Activated T-cell treated with anti-CD3 and anti-CD28 coated beads, Interleukin-2, amount 50 U/mL, for 24 hours (primary cell): ENCODE measurements around the gene UACA.

ENCODE experiments used
- DNase-seq: peaks from one replicate; pipeline ENCODE4 v3.0.0-alpha.2; 2020
- H3K27ac Mint-ChIP-seq: 2 replicates; pipeline ENCODE4 v1.8.0; 2020; ENCODE audit warnings: mild to moderate bottlenecking, mixed read lengths
- H3K27me3 Mint-ChIP-seq: 2 replicates; pipeline ENCODE4 v1.8.0; 2020; ENCODE audit warnings: mixed read lengths
- H3K36me3 Mint-ChIP-seq: 2 replicates; pipeline ENCODE4 v1.8.0; 2020; ENCODE audit warnings: low read depth, mixed read lengths
- H3K4me1 Mint-ChIP-seq: 2 replicates; pipeline ENCODE4 v1.8.0; 2020; ENCODE audit warnings: low read depth, mixed read lengths
- H3K4me3 Mint-ChIP-seq: 2 replicates; pipeline ENCODE4 v1.8.0; 2020; ENCODE audit warnings: mild to moderate bottlenecking, moderate library complexity, mixed read lengths
- H3K9me3 Mint-ChIP-seq: 2 replicates; pipeline ENCODE4 v1.8.0; 2020; ENCODE audit warnings: mixed read lengths

The UACA gene

GRCh38 chr15:70767667-70768066 is 4.3 kb upstream of the UACA start:
- Mint-ChIP-seq H3K9me3 (no peaks in the 10 kb centered on the region), H3K4me3 (no peak overlapping the region), H3K36me3 (no peaks in the 10 kb centered on the region), H3K4me1 (peaks cover 19% of the 10 kb centered on the region), H3K27me3 (peaks cover 22% of the 10 kb centered on the region), H3K27ac (no peak overlapping the region)
- DNase-seq: no peak

- Mint-ChIP-seq H3K9me3 (no peaks in the 10 kb centered on the region), H3K27ac (no peak overlapping the region), H3K36me3 (no peaks in the 10 kb centered on the region), H3K4me3 (no peak overlapping the region), H3K27me3 (peaks cover 33% of the 10 kb centered on the region), H3K4me1 (peaks cover 25% of the 10 kb centered on the region)
- DNase-seq: no peak
Observed at GRCh38 chr15:70766597-70766996, 3.2 kb upstream of the UACA start.

GRCh38 chr15:70765504-70766281 is 2.3 kb upstream of the UACA start:
- no peak for DNase-seq
- peaks cover 39% of the 10 kb centered on the region for H3K27me3 Mint-ChIP-seq
- H3K4me3 Mint-ChIP-seq: no peak overlapping the region
- no peaks in the 10 kb centered on the region for H3K9me3 Mint-ChIP-seq
- no peaks in the 10 kb centered on the region for H3K36me3 Mint-ChIP-seq
- no peak overlapping the region for H3K27ac Mint-ChIP-seq
- H3K4me1 Mint-ChIP-seq: peaks cover 23% of the 10 kb centered on the region

GRCh38 chr15:70763950-70764730 is 782 bp upstream of the UACA start:
- H3K4me3 Mint-ChIP-seq: peak overlapping the region; percentile 76
- H3K9me3 Mint-ChIP-seq: no peaks in the 10 kb centered on the region
- DNase-seq: no peak
- H3K27ac Mint-ChIP-seq: no peak overlapping the region
- H3K27me3 Mint-ChIP-seq: peaks cover 42% of the 10 kb centered on the region
- peaks cover 22% of the 10 kb centered on the region for H3K4me1 Mint-ChIP-seq
- H3K36me3 Mint-ChIP-seq: no peaks in the 10 kb centered on the region

GRCh38 chr15:70762469-70763119 is 764 bp downstream of the UACA start:
- Mint-ChIP-seq H3K4me3 (peak overlapping the region; percentile 76), H3K27ac (peak overlapping the region; percentile 29), H3K36me3 (no peaks in the 10 kb centered on the region), H3K4me1 (peaks cover 14% of the 10 kb centered on the region), H3K27me3 (peaks cover 56% of the 10 kb centered on the region), H3K9me3 (no peaks in the 10 kb centered on the region)
- DNase-seq: peak; percentile 48

GRCh38 chr15:70761931-70762468 is 1.4 kb downstream of the UACA start:
- no peak overlapping the region for H3K27ac Mint-ChIP-seq
- DNase-seq: no peak
- H3K27me3 Mint-ChIP-seq: peaks cover 62% of the 10 kb centered on the region
- H3K4me1 Mint-ChIP-seq: peaks cover 13% of the 10 kb centered on the region
- no peaks in the 10 kb centered on the region for H3K9me3 Mint-ChIP-seq
- no peaks in the 10 kb centered on the region for H3K36me3 Mint-ChIP-seq
- peak overlapping the region; percentile 76 for H3K4me3 Mint-ChIP-seq

GRCh38 chr15:70761046-70761445 is 2.3 kb downstream of the UACA start:
- H3K36me3 Mint-ChIP-seq: no peaks in the 10 kb centered on the region
- peaks cover 61% of the 10 kb centered on the region for H3K27me3 Mint-ChIP-seq
- DNase-seq: no peak
- H3K4me1 Mint-ChIP-seq: peaks cover 13% of the 10 kb centered on the region
- no peaks in the 10 kb centered on the region for H3K9me3 Mint-ChIP-seq
- no peak overlapping the region for H3K27ac Mint-ChIP-seq
- H3K4me3 Mint-ChIP-seq: no peak overlapping the region

- Mint-ChIP-seq H3K9me3 (no peaks in the 10 kb centered on the region), H3K27ac (no peak overlapping the region), H3K27me3 (peaks cover 51% of the 10 kb centered on the region), H3K4me3 (no peak overlapping the region), H3K36me3 (no peaks in the 10 kb centered on the region), H3K4me1 (peaks cover 11% of the 10 kb centered on the region)
- no peak for DNase-seq
Observed at GRCh38 chr15:70758790-70759462, 4.4 kb downstream of the UACA start.

- Mint-ChIP-seq H3K9me3 (no peaks in the 10 kb centered on the region), H3K4me1 (peaks cover 8% of the 10 kb centered on the region), H3K27ac (no peak overlapping the region), H3K27me3 (peaks cover 47% of the 10 kb centered on the region), H3K4me3 (no peak overlapping the region), H3K36me3 (no peaks in the 10 kb centered on the region)
- DNase-seq: no peak
Observed at GRCh38 chr15:70757627-70758026, 5.7 kb downstream of the UACA start.

- no peak overlapping the region for H3K4me3 Mint-ChIP-seq
- peaks cover 29% of the 10 kb centered on the region for H3K27me3 Mint-ChIP-seq
- DNase-seq: no peak
- H3K9me3 Mint-ChIP-seq: no peaks in the 10 kb centered on the region
- H3K36me3 Mint-ChIP-seq: no peaks in the 10 kb centered on the region
- peaks cover 16% of the 10 kb centered on the region for H3K4me1 Mint-ChIP-seq
- H3K27ac Mint-ChIP-seq: no peak overlapping the region
Observed at GRCh38 chr15:70754862-70755261, 8.5 kb downstream of the UACA start.

GRCh38 chr15:70753101-70753829 is 10.1 kb downstream of the UACA start:
- Mint-ChIP-seq H3K4me1 (peaks cover 16% of the 10 kb centered on the region), H3K36me3 (no peaks in the 10 kb centered on the region), H3K9me3 (no peaks in the 10 kb centered on the region), H3K4me3 (no peak overlapping the region), H3K27ac (no peak overlapping the region), H3K27me3 (peaks cover 18% of the 10 kb centered on the region)
- DNase-seq: no peak

GRCh38 chr15:70752193-70752635 is 11.1 kb downstream of the UACA start:
- Mint-ChIP-seq H3K36me3 (no peaks in the 10 kb centered on the region), H3K9me3 (no peaks in the 10 kb centered on the region), H3K4me3 (no peak overlapping the region), H3K27me3 (peaks cover 9% of the 10 kb centered on the region), H3K4me1 (peaks cover 16% of the 10 kb centered on the region), H3K27ac (no peak overlapping the region)
- DNase-seq: no peak

GRCh38 chr15:70750203-70750869 is 13.0 kb downstream of the UACA start:
- no peak for DNase-seq
- peaks cover 3% of the 10 kb centered on the region for H3K27me3 Mint-ChIP-seq
- no peaks in the 10 kb centered on the region for H3K36me3 Mint-ChIP-seq
- H3K9me3 Mint-ChIP-seq: no peaks in the 10 kb centered on the region
- peaks cover 16% of the 10 kb centered on the region for H3K4me1 Mint-ChIP-seq
- H3K27ac Mint-ChIP-seq: no peak overlapping the region
- no peak overlapping the region for H3K4me3 Mint-ChIP-seq
